IPS DF 19.7 (cell line): Measurements from ENCODE around the gene MARCHF11.

Experiments
- DNase-seq: peaks from one replicate; pipeline ENCODE4 v3.0.0-alpha.2; 2013; ENCODE audit warnings: low read depth, low spot score

MARCHF11 gene

GRCh38 chr5:16179511-16179935 is at the start of gene MARCHF11:
MARCHF11 (minus strand) TSS chr5:16179791; CDS start chr5:16179575, 216 bp downstream.
- no peak for DNase-seq

GRCh38 chr5:16225927-16226326 is 46.3 kb upstream of the MARCHF11 start:
- no peak for DNase-seq

- DNase-seq = no peak
Observed at GRCh38 chr5:16192311-16192710, 12.7 kb upstream of the MARCHF11 start.

GRCh38 chr5:16180789-16181082 is 1.1 kb upstream of the MARCHF11 start:
- no peak for DNase-seq

- no peak for DNase-seq
Observed at GRCh38 chr5:16179936-16180788, 571 bp upstream of the MARCHF11 start.

- DNase-seq = peak; percentile 54
Observed at GRCh38 chr5:16178745-16179372, 732 bp downstream of the MARCHF11 start.

- no peak for DNase-seq
Observed at GRCh38 chr5:16169550-16169949, 10.0 kb downstream of the MARCHF11 start.

GRCh38 chr5:16160706-16161105 is 18.9 kb downstream of the MARCHF11 start:
- DNase-seq = peak; percentile 61

GRCh38 chr5:16159636-16160035 is 20.0 kb downstream of the MARCHF11 start:
- DNase-seq = no peak

- no peak for DNase-seq
Observed at GRCh38 chr5:16156152-16156551, 23.4 kb downstream of the MARCHF11 start.

- no peak for DNase-seq
Observed at GRCh38 chr5:16152601-16153568, 26.7 kb downstream of the MARCHF11 start.

GRCh38 chr5:16149621-16150020 is 30.0 kb downstream of the MARCHF11 start:
- DNase-seq = no peak

GRCh38 chr5:16147179-16147900 is 32.3 kb downstream of the MARCHF11 start:
- DNase-seq = no peak

- no peak for DNase-seq
Observed at GRCh38 chr5:16144416-16144815, 35.2 kb downstream of the MARCHF11 start.

GRCh38 chr5:16143361-16144049 is 36.1 kb downstream of the MARCHF11 start:
- no peak for DNase-seq

- no peak for DNase-seq
Observed at GRCh38 chr5:16140944-16141343, 38.6 kb downstream of the MARCHF11 start.

GRCh38 chr5:16140417-16140816 is 39.2 kb downstream of the MARCHF11 start:
- no peak for DNase-seq

GRCh38 chr5:16137177-16137576 is 42.4 kb downstream of the MARCHF11 start:
- no peak for DNase-seq

- no peak for DNase-seq
Observed at GRCh38 chr5:16135506-16135905, 44.1 kb downstream of the MARCHF11 start.

GRCh38 chr5:16135003-16135402 is 44.6 kb downstream of the MARCHF11 start:
- DNase-seq = no peak

- DNase-seq = no peak
Observed at GRCh38 chr5:16134204-16134603, 45.4 kb downstream of the MARCHF11 start.
